Stimulated activated naive B cell treated with anti-CD40 and anti-IgM and Interleukin-4, amounts not matched to agents 10 μg/mL and 1 μg/mL and 100 μg/mL, for 72 hours (primary cell): ENCODE measurements around the gene LIPC.

Source experiments
- ATAC-seq, 2 donors: fragments of 150-1000 bp; cut with Tn5 transposase; replicated peaks; 2 replicates each; pipeline ENCODE4 v1.10.0; 2021; ENCODE audit warnings: moderate library complexity in 1 of 2
- DNase-seq: peaks from one replicate; pipeline ENCODE4 v3.0.0; 2021
- H3K27ac Mint-ChIP-seq: one replicate; pipeline ENCODE4 v1.8.0; 2022; ENCODE audit warnings: mild to moderate bottlenecking, mixed read lengths
- H3K27me3 Mint-ChIP-seq, 2 donors: one replicate each; pipeline ENCODE4 v1.8.0; 2022; ENCODE audit warnings: mixed read lengths in 2 of 2
- H3K36me3 Mint-ChIP-seq, 2 donors: one replicate each; pipeline ENCODE4 v1.8.0; 2022; ENCODE audit warnings: mixed read lengths in 2 of 2, mild to moderate bottlenecking in 1 of 2
- H3K4me1 Mint-ChIP-seq, 2 donors: one replicate each; pipeline ENCODE4 v1.8.0; 2022; ENCODE audit warnings: mixed read lengths in 2 of 2, mild to moderate bottlenecking in 1 of 2
- H3K4me3 Mint-ChIP-seq, 2 donors: one replicate each; pipeline ENCODE4 v1.8.0; 2022; ENCODE audit warnings: mild to moderate bottlenecking in 2 of 2, mixed read lengths in 2 of 2, moderate library complexity in 1 of 2
- H3K9me3 Mint-ChIP-seq, 2 donors: one replicate each; pipeline ENCODE4 v1.8.0; 2022; ENCODE audit warnings: mixed read lengths in 2 of 2, mild to moderate bottlenecking in 1 of 2

The LIPC gene

GRCh38 chr15:58431221-58432149 is at the start of gene LIPC:
LIPC (plus strand) TSS chr15:58431991; CDS start chr15:58432033, 42 bp downstream.
- DNase-seq (no peak), ATAC-seq (no peak)
- Mint-ChIP-seq H3K27me3 (peaks cover 0 to 4% of the 10 kb centered on the region in 2 donors), H3K4me1 (no peaks in the 10 kb centered on the region), H3K4me3 (no peak within 1 kb of the TSS), H3K36me3 (no peaks in the 10 kb centered on the region), H3K9me3 (no peaks in the 10 kb centered on the region), H3K27ac (no peak within 1 kb of the TSS)

DNA sequence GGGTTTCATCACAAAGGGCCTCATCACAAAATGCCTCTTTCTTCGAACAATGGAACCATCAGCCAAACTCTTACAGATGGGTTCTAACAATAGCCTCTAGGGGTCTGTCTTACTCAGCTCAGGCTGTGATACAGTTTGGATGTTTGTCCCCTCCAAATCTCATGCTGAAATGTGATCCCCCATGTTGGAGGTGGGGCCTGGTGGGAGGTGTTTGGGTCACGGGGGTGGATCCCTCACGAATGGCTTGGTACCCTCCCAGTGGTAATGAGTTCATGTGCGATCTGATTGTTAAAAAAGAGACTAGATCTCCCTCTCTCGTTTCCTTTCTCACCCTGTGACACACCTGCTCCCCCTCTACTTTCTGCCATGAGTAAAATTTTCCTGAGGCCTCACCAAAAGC is 47.9 kb upstream of the LIPC start:
- Mint-ChIP-seq H3K36me3 (no peaks in the 10 kb centered on the region), H3K27me3 (no peaks in the 10 kb centered on the region), H3K27ac (no peak overlapping the region), H3K4me1 (no peaks in the 10 kb centered on the region), H3K9me3 (no peaks in the 10 kb centered on the region), H3K4me3 (no peak overlapping the region)
- DNase-seq: no peak
- no peak for ATAC-seq

DNA sequence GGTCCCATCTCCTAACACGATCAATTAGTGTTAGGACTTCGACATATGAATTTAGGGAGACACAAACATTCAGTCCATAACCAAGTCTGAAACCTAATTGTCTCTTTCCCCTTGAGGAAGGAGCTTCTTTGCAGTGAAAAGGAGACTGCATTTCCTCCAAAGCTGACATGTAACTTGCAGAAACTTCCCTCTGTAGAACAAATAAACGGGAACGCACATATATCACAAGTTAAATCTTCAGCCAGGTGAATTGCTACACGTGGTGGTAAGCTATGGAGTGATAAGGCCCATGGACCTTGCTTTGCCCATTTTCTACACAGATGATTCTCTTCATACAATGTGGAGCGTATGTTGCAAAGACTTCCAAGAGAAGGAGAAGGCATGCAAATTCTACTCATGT is 47.1 kb upstream of the LIPC start:
- Mint-ChIP-seq H3K9me3 (no peaks in the 10 kb centered on the region), H3K27ac (no peak overlapping the region), H3K4me1 (no peaks in the 10 kb centered on the region), H3K27me3 (no peaks in the 10 kb centered on the region), H3K36me3 (no peaks in the 10 kb centered on the region), H3K4me3 (no peak overlapping the region)
- DNase-seq (no peak), ATAC-seq (no peak)

DNA sequence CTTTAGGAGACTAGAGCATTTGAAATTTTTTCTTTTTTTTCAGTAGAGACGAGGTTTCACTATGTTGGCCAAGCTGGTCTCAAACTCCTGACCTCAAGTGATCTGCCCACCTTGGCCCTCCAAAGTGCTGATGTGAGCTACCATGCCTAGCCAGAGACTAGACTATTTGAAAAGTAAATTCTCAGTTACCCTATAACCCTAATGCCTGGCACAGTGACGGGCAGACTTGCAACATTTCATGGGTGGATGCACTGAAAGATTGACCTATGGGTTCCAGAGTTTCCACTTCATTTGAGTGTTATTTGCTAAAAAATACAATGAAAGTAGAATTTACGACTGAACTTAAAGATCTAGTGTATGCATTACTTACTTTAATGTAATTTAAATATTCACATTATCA is 45.7 kb upstream of the LIPC start:
- H3K27me3 Mint-ChIP-seq: no peaks in the 10 kb centered on the region
- no peaks in the 10 kb centered on the region for H3K4me1 Mint-ChIP-seq
- no peaks in the 10 kb centered on the region for H3K36me3 Mint-ChIP-seq
- no peak overlapping the region for H3K27ac Mint-ChIP-seq
- no peak for ATAC-seq
- H3K9me3 Mint-ChIP-seq: no peaks in the 10 kb centered on the region
- DNase-seq: no peak
- H3K4me3 Mint-ChIP-seq: no peak overlapping the region

- Mint-ChIP-seq H3K4me1 (no peaks in the 10 kb centered on the region), H3K36me3 (no peaks in the 10 kb centered on the region), H3K27me3 (no peaks in the 10 kb centered on the region), H3K9me3 (no peaks in the 10 kb centered on the region), H3K4me3 (no peak overlapping the region), H3K27ac (no peak overlapping the region)
- DNase-seq (no peak), ATAC-seq (no peak)
Observed at GRCh38 chr15:58386641-58387040, 45.1 kb upstream of the LIPC start.

- H3K36me3 Mint-ChIP-seq: no peaks in the 10 kb centered on the region
- no peaks in the 10 kb centered on the region for H3K9me3 Mint-ChIP-seq
- DNase-seq (no peak), ATAC-seq (no peak)
- no peak overlapping the region for H3K4me3 Mint-ChIP-seq
- H3K27ac Mint-ChIP-seq: no peak overlapping the region
- no peaks in the 10 kb centered on the region for H3K4me1 Mint-ChIP-seq
- H3K27me3 Mint-ChIP-seq: no peaks in the 10 kb centered on the region
Observed at GRCh38 chr15:58387130-58387529, 44.7 kb upstream of the LIPC start.

GRCh38 chr15:58388211-58388610 is 43.6 kb upstream of the LIPC start:
- H3K27me3 Mint-ChIP-seq: no peaks in the 10 kb centered on the region
- H3K27ac Mint-ChIP-seq: no peak overlapping the region

DNA sequence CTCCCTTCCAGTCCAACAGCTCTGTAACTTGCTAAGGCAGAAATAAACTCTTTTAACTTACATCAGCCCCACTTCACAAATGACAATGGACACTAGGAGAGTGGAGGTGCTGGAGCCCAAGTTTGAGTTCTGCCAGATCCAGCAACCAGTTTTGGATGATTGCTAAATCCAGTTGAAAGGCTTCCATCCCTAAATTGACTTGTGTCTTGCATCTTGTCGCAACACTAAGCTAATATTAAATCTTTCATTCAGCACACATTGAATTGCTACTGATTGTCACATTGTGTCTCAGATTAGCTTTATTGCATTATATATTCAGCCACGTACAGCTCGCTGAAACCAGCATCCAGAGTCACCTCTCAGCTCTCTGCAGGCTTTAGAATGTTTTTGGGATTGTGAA is 41.7 kb upstream of the LIPC start:
- no peak for DNase-seq
- H3K36me3 Mint-ChIP-seq: no peaks in the 10 kb centered on the region
- no peak for ATAC-seq

More at GRCh38 chr15:58388211-58388610, 43.6 kb upstream of the LIPC start:
- no peaks in the 10 kb centered on the region for H3K4me1 Mint-ChIP-seq
- H3K4me3 Mint-ChIP-seq: no peak overlapping the region
- ATAC-seq: no peak
- no peaks in the 10 kb centered on the region for H3K36me3 Mint-ChIP-seq
- no peaks in the 10 kb centered on the region for H3K9me3 Mint-ChIP-seq
- DNase-seq: no peak

GRCh38 chr15:58390655-58391054 is 41.1 kb upstream of the LIPC start:
- ATAC-seq: no peak
- no peak overlapping the region for H3K27ac Mint-ChIP-seq
- H3K9me3 Mint-ChIP-seq: no peaks in the 10 kb centered on the region
- no peaks in the 10 kb centered on the region for H3K27me3 Mint-ChIP-seq
- H3K36me3 Mint-ChIP-seq: no peaks in the 10 kb centered on the region
- DNase-seq: no peak
- H3K4me3 Mint-ChIP-seq: no peak overlapping the region
- no peaks in the 10 kb centered on the region for H3K4me1 Mint-ChIP-seq

More for the DNA sequence above, 41.7 kb upstream of the LIPC start:
- no peak overlapping the region for H3K27ac Mint-ChIP-seq
- no peaks in the 10 kb centered on the region for H3K27me3 Mint-ChIP-seq
- no peaks in the 10 kb centered on the region for H3K9me3 Mint-ChIP-seq
- H3K4me3 Mint-ChIP-seq: no peak overlapping the region
- no peaks in the 10 kb centered on the region for H3K4me1 Mint-ChIP-seq

DNA sequence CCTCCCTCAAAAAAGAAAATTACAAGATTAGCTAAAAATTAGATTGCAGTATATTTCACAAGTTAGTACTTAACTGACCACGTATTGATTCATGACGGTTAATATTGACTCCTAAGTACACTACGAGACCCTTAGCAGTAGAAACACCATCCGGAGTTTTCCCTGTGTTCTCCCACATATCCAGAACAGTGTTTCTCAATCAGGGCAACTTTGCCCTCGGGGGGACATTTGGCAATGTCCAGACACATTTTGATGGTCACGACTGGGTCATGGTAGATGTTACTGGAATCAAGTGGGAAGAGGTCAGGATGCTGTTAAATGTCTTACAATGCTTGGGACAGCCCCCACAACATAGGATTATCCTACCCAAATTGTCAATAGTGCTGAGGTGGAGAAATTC is 40.7 kb upstream of the LIPC start:
- no peaks in the 10 kb centered on the region for H3K4me1 Mint-ChIP-seq
- no peaks in the 10 kb centered on the region for H3K9me3 Mint-ChIP-seq
- no peaks in the 10 kb centered on the region for H3K27me3 Mint-ChIP-seq
- H3K27ac Mint-ChIP-seq: no peak overlapping the region
- no peak for ATAC-seq
- DNase-seq: no peak
- H3K36me3 Mint-ChIP-seq: no peaks in the 10 kb centered on the region
- no peak overlapping the region for H3K4me3 Mint-ChIP-seq

- no peaks in the 10 kb centered on the region for H3K27me3 Mint-ChIP-seq
- no peak overlapping the region for H3K4me3 Mint-ChIP-seq
- H3K4me1 Mint-ChIP-seq: no peaks in the 10 kb centered on the region
- no peaks in the 10 kb centered on the region for H3K36me3 Mint-ChIP-seq
- no peaks in the 10 kb centered on the region for H3K9me3 Mint-ChIP-seq
- ATAC-seq (no peak), DNase-seq (no peak)
- H3K27ac Mint-ChIP-seq: no peak overlapping the region
Observed at GRCh38 chr15:58392141-58392540, 39.6 kb upstream of the LIPC start.

DNA sequence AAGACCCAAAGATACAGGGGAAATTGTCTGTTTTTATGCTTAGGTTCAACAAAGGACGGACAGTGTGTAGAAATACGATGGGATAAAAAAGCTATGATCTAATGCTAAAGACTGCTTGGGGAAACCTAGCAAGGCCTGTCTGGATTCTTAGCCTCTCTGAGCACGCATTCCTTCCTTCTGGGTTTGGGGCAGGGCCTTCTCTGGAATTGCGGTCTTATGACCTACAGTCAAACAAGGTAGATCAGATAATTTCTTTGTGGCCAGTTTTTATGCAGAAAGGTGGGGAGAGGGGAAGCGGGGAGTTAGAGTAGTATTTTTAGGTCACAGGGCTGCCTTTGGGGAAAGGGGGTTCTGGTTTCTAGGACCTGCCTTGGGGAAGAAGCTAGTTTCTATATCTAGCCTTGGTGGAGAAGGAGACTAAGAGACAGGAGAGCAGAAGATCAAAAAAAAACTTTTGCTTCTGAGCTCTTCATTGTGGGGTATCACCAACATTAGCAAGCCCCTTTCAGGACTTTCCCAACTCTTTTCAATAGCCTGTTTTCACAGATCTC is 39.1 kb upstream of the LIPC start:
- no peaks in the 10 kb centered on the region for H3K4me1 Mint-ChIP-seq
- ATAC-seq: no peak
- no peak overlapping the region for H3K27ac Mint-ChIP-seq
- DNase-seq: no peak
- H3K27me3 Mint-ChIP-seq: no peaks in the 10 kb centered on the region
- H3K4me3 Mint-ChIP-seq: no peak overlapping the region
- no peaks in the 10 kb centered on the region for H3K9me3 Mint-ChIP-seq
- no peaks in the 10 kb centered on the region for H3K36me3 Mint-ChIP-seq

DNA sequence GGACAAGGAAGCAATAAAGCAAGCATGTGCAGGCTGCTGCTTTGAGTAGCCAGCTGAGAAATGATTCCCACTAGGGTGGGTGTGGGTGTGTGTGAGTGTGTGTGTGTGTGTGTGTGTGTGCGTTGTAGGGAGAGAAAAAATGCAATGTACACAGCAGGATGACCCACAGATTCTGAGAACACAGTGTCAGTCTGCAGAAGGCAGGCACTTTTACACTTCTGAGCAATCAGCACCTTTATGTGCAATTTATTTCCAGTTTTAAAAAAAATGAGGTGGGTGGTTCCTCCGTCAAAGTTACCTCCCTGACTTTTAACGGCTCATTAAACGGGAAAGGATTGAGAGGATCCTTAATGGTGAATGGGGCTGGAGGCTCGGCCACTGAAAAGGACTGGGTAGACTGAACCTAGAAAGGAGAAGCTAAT is 38.5 kb upstream of the LIPC start:
- no peaks in the 10 kb centered on the region for H3K9me3 Mint-ChIP-seq
- no peak for DNase-seq
- H3K4me3 Mint-ChIP-seq: no peak overlapping the region
- H3K27ac Mint-ChIP-seq: no peak overlapping the region
- ATAC-seq: no peak
- H3K36me3 Mint-ChIP-seq: no peaks in the 10 kb centered on the region
- no peaks in the 10 kb centered on the region for H3K27me3 Mint-ChIP-seq
- H3K4me1 Mint-ChIP-seq: no peaks in the 10 kb centered on the region

- Mint-ChIP-seq H3K4me3 (no peak overlapping the region), H3K4me1 (no peaks in the 10 kb centered on the region), H3K36me3 (no peaks in the 10 kb centered on the region), H3K9me3 (no peaks in the 10 kb centered on the region), H3K27me3 (no peaks in the 10 kb centered on the region), H3K27ac (no peak overlapping the region)
- ATAC-seq: no peak
- DNase-seq: no peak
Observed at GRCh38 chr15:58396181-58396580, 35.6 kb upstream of the LIPC start.

DNA sequence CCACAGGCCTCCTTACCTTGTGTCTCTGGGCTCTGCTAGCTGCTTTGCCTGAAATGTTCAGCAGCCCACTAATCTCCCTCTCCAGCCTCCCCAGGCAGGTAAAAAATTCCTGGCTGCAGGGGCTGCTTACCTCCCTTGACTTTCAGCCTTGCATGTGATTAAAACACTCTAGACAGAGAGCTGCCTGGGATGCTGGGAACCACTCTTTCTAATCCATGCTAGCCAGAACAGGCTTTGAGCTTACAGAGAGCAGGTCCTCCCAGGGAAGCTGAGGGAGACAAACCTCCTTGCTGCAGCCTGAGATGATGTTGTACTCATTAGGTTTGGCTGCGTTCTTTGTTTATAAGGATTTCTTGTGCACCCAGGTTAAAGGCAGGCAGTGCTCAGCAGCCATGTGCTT is 33.7 kb upstream of the LIPC start:
- Mint-ChIP-seq H3K4me3 (no peak overlapping the region), H3K4me1 (no peaks in the 10 kb centered on the region), H3K27me3 (no peaks in the 10 kb centered on the region), H3K36me3 (no peaks in the 10 kb centered on the region), H3K9me3 (no peaks in the 10 kb centered on the region), H3K27ac (no peak overlapping the region)
- DNase-seq (no peak), ATAC-seq (no peak)
